Right lobe of liver (tissue), 6 donors: ENCODE measurements around the gene ZNF474. TPM values are rescaled to one million over a fixed set of nuclear protein-coding genes. Genes with fewer than 3 reads are reported as not detected.
A peak's percentile ranks its signal among the peaks of the same experiment; 100 is the strongest.

ENCODE experiments used
- ATAC-seq, 4 donors: fragments of 200-7000 bp; cut with Tn5 transposase; one replicate each; pipeline ENCODE4 v1.9.1; 2020; ENCODE audit warnings: mild to moderate bottlenecking in 4 of 4, moderate library complexity in 4 of 4
- DNase-seq, 3 donors: peaks; one replicate each; pipeline ENCODE4 v3.0.0-alpha.2; 2020
- H3K27ac ChIP-seq, 3 donors: fragments of 200-600 bp; one replicate each; pipeline ENCODE4 v1.8.0; 2022
- H3K27me3 ChIP-seq, 2 donors: fragments of 200-600 bp; one replicate each; pipeline ENCODE4 v1.8.0; 2022
- H3K36me3 ChIP-seq, 4 donors: fragments of 200-600 bp; sonication (generic) in 1 of 4; one replicate each; pipeline versions ENCODE4 v1.5.1 to v1.8.0; 2017 to 2022; ENCODE audit warnings: control low read depth in 1 of 4
- H3K4me1 ChIP-seq, 4 donors: fragments of 200-600 bp; sonication (generic) in 1 of 4; one replicate each; pipeline versions ENCODE4 v1.5.1 to v1.8.0; 2017 to 2022; ENCODE audit warnings: control low read depth in 1 of 4
- H3K4me3 ChIP-seq, 3 donors: fragments of 200-600 bp; one replicate each; pipeline ENCODE4 v1.8.0; 2022
- H3K9me3 ChIP-seq, 4 donors: fragments of 200-600 bp; sonication (generic) in 1 of 4; one replicate each; pipeline versions ENCODE4 v1.5.1 to v1.8.0; 2017 to 2022; ENCODE audit warnings: control low read depth in 1 of 4
- CTCF ChIP-seq, 4 donors: fragments of 200-600 bp in 3 of 4; fragments of 450-650 bp in 1 of 4; IDR thresholded peaks; one replicate each; pipeline versions ENCODE4 v1.5.1 to v1.8.0; 2016 to 2022; ENCODE audit warnings: antibody characterized with exemption in 4 of 4, mild to moderate bottlenecking in 2 of 4
- POLR2A ChIP-seq: fragments of 450-650 bp; IDR thresholded peaks from one replicate; pipeline ENCODE4 v1.6.1; 2017; ENCODE audit warnings: antibody characterized with exemption, mild to moderate bottlenecking
- WGBS: methylation state at CpG from one replicate; pipeline ENCODE4 v1.1.6; 2018; ENCODE audit warnings: low coverage, low lambda C conversion rate; ENCODE audit not compliant: insufficient coverage; ENCODE audit errors: missing lambda C conversion rate; 5-methylcytosine and 5-hydroxymethylcytosine counted together
- intact Hi-C, 2 donors: fragments of 100-400 bp; cut with DNase I; formaldehyde crosslinking; loops; one replicate each; pipeline versions ENCODE4 v1.11.2 to v1.14.1; 2022
- total RNA-seq, 6 experiments: library from RNA; depleted of rRNA in 2 of 6; stranded (reverse); fragments of >200 nt in 2 of 6; fragmentation: NEBNext Ultra II Directional in 3 of 6; extraction: Animal tissue kit (Norgen Biotek cat#: 25700) in 3 of 6; gene quantifications; one replicate each; pipeline versions ENCODE4 v1.1.0 to v1.2.4, GENCODE V29; 2016 to 2023
- donor health status: DM: no; HTN: yes; CAD: no.
- donor health status: DM: no; HTN: no; CAD: no.
- donor health status: DM: no; HTN: no; CAD: no.
- donor health status: DM: no; HTN: yes; CAD: no.
- donor health status: DM: no; HTN: yes; CAD: no.

The ZNF474 gene
- total RNA-seq, 6 experiments from 2014 or later, result 0.12 TPM; not detected in 5

DNA sequence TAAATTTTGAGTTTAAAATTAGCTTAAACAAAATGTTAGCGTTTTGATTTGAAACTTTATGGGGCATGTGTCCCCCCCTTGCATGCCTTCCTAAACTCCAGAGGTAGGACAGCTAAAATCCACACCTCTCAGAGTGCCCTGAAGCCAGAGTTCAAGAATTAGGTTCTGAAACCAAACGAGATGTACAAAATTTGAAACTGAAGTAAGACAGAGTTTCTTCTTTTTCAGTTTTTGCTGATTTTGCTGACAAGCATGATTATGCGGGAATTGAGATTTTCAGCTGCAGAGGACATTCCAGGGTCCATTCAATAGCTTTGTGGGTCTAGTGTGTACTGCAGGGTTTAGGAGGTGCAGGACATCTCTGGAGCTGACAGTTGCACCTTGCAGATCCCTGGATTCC, 34.2 kb upstream of the ZNF474 start:
- WGBS, result 49% methylated on average over 3 of the region's 3 CpGs
- ATAC-seq, result no peak

GRCh38 chr5:122097391-122097790, 32.0 kb upstream of the ZNF474 start:
- H3K4me1 ChIP-seq, result no peaks in the 10 kb centered on the region
- H3K27me3 ChIP-seq, result no peaks in the 10 kb centered on the region
- H3K27ac ChIP-seq, result no peak overlapping the region
- TF ChIP-seq POLR2A, result no peak
- no peak for TF ChIP-seq CTCF (IDR thresholded peaks at IDR 0.05)
- intact Hi-C loops, result no loop called here
- H3K4me3 ChIP-seq, result no peak overlapping the region
- no peak for ATAC-seq
- DNase-seq, result no peak
- no peaks in the 10 kb centered on the region for H3K36me3 ChIP-seq
- 80% methylated on average over 1 of the region's 1 CpG for WGBS
- H3K9me3 ChIP-seq, result no peaks in the 10 kb centered on the region

More for the DNA sequence above, 34.2 kb upstream of the ZNF474 start:
- TF ChIP-seq CTCF (IDR thresholded peaks at IDR 0.05) (no peak), POLR2A (no peak)
- Histone ChIP-seq H3K4me1 (no peaks in the 10 kb centered on the region), H3K4me3 (no peak overlapping the region), H3K36me3 (no peaks in the 10 kb centered on the region), H3K27me3 (no peaks in the 10 kb centered on the region), H3K27ac (no peak overlapping the region), H3K9me3 (no peaks in the 10 kb centered on the region)
- DNase-seq, result no peak
- intact Hi-C loops, result no loop called here

GRCh38 chr5:122099060-122099790, 30.1 kb upstream of the ZNF474 start:
- ATAC-seq, result no peak
- no peaks in the 10 kb centered on the region for H3K4me1 ChIP-seq
- TF ChIP-seq POLR2A, result no peak
- TF ChIP-seq CTCF (IDR thresholded peaks at IDR 0.05), result no peak
- H3K9me3 ChIP-seq, result no peaks in the 10 kb centered on the region
- H3K27me3 ChIP-seq, result no peaks in the 10 kb centered on the region
- no peak for DNase-seq
- WGBS, result 72% methylated on average over 2 of the region's 6 CpGs
- no peak overlapping the region for H3K27ac ChIP-seq
- intact Hi-C loops, result no loop called here
- H3K36me3 ChIP-seq, result no peaks in the 10 kb centered on the region
- H3K4me3 ChIP-seq, result no peak overlapping the region

DNA sequence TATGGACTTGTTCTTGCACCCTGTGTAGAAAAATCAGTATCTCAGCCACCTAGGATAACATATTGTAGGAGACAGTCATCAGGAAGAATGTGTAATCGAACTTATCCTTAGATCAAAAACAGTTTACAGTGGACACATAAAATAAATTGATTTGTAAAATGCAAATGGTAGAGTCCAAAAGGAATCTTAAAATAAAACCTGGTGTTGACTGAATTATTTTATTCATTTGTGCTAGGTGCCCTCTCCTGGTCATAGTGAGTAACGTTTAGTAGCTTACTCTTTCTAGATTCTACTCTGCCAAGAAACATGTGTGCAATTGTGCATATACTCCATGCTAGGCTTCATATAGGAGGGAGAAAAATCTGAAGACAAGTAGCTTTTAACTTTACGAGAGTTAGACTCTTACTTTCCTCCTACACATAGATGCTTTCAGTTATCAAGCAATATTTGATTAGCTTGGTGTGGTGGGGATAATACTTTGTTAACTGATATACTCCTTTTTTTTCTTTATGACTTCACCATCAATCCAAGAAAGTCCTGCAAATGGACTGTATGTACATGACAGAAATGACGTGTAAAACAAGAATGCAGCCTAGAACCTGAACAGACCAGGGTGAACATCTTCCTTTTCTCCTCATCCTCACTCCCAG, 27.6 kb upstream of the ZNF474 start:
- no peak for TF ChIP-seq POLR2A
- TF ChIP-seq CTCF (IDR thresholded peaks at IDR 0.05), result peak; percentile 47 to 60 (median 54)
- no peaks in the 10 kb centered on the region for H3K36me3 ChIP-seq
- no peak overlapping the region for H3K27ac ChIP-seq
- no peaks in the 10 kb centered on the region for H3K4me1 ChIP-seq
- H3K27me3 ChIP-seq, result no peaks in the 10 kb centered on the region
- WGBS, result 14% methylated on average over 4 of the region's 4 CpGs
- peak; percentile 67 to 79 (median 74) for ATAC-seq
- H3K9me3 ChIP-seq, result no peaks in the 10 kb centered on the region
- no peak overlapping the region for H3K4me3 ChIP-seq
- DNase-seq, result no peak
- intact Hi-C loops, result no loop called here
